Measurements from ENCODE around the gene PDE4D. TPM values are rescaled to one million over a fixed set of nuclear protein-coding genes. Genes with fewer than 3 reads are reported as not detected.

Gene PDE4D
- total and polyA plus RNA-seq, 10 of the 15 experiments (the other 5 are each of a cell fraction or from before 2014, with no cell fraction given), result 0.87 to 4.1 (median 2.2) TPM

- RAD21 ChIA-PET (ENCODE audit: unreplicated experiment), result no interaction called here
- intact Hi-C loops (cut with micrococcal nuclease; ENCODE audit: unreplicated experiment), result no loop called here
- no TSS peak for BruUV-seq (replicated peaks)
- no peaks in the 10 kb centered on the region for H3K9me3 ChIP-seq (replicated peaks; ENCODE audit: control insufficient read depth, insufficient read depth, low read length)
- POLR2A ChIA-PET, result interaction anchor here (0.6 kb wide), 1 partner anchor 606 kb away, joined by 3 read pairs; no protein-coding TSS in a partner anchor
- H3K9ac ChIP-seq (ENCODE audit: control insufficient read depth, insufficient read depth, low read length), result no peak overlapping the region
- H3K4me3 ChIP-seq, result no peak overlapping the region
- no peak overlapping the region for H3K27ac ChIP-seq (ENCODE audit: control insufficient read depth, insufficient read depth)
- no peaks in the 10 kb centered on the region for H4K20me1 ChIP-seq (ENCODE audit: control insufficient read depth, insufficient read depth)
- SMC1A ChIA-PET (ENCODE audit: uncharacterized antibody, unreplicated experiment), result interaction anchor here (0.9 kb wide), 1 partner anchor 16 kb away, joined by 4 read pairs; no protein-coding TSS in a partner anchor
- in situ Hi-C loops (cut with MboI), result no loop called here
- H3K27me3 ChIP-seq (replicated peaks in 1 of 2; ENCODE audit: control insufficient read depth in 2 of 2, insufficient read depth in 2 of 2, low read length in 1 of 2), result no peaks in the 10 kb centered on the region
- CTCF ChIA-PET, result interaction anchor here (0.7 to 0.8 kb wide), 2 partner anchors 72 to 120 kb away, joined by 3 read pairs; no protein-coding TSS in a partner anchor
- FAIRE-seq (no peak), ATAC-seq (no peak), DNase-seq (ENCODE audit: low read depth, low spot score) (no peak)
- no peak for TF ChIP-seq POU2F2 (IDR thresholded peaks at IDR 0.05; ENCODE audit: borderline replicate concordance, low read depth, low read length)
- no peak for TF ChIP-seq POLR2AphosphoS5 (IDR thresholded peaks at IDR 0.05; ENCODE audit: low read length)
- no peak for TF ChIP-seq HDAC2 (IDR thresholded peaks at IDR 0.05)
- no peak for TF ChIP-seq ZNF217 (IDR thresholded peaks at IDR 0.05)
- TF ChIP-seq, protein P1, sequence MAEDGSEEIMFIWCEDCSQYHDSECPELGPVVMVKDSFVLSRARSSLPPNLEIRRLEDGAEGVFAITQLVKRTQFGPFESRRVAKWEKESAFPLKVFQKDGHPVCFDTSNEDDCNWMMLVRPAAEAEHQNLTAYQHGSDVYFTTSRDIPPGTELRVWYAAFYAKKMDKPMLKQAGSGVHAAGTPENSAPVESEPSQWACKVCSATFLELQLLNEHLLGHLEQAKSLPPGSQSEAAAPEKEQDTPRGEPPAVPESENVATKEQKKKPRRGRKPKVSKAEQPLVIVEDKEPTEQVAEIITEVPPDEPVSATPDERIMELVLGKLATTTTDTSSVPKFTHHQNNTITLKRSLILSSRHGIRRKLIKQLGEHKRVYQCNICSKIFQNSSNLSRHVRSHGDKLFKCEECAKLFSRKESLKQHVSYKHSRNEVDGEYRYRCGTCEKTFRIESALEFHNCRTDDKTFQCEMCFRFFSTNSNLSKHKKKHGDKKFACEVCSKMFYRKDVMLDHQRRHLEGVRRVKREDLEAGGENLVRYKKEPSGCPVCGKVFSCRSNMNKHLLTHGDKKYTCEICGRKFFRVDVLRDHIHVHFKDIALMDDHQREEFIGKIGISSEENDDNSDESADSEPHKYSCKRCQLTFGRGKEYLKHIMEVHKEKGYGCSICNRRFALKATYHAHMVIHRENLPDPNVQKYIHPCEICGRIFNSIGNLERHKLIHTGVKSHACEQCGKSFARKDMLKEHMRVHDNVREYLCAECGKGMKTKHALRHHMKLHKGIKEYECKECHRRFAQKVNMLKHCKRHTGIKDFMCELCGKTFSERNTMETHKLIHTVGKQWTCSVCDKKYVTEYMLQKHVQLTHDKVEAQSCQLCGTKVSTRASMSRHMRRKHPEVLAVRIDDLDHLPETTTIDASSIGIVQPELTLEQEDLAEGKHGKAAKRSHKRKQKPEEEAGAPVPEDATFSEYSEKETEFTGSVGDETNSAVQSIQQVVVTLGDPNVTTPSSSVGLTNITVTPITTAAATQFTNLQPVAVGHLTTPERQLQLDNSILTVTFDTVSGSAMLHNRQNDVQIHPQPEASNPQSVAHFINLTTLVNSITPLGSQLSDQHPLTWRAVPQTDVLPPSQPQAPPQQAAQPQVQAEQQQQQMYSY (CRISPR knock-in tag; IDR thresholded peaks at IDR 0.05), result no peak
- no peak for TF ChIP-seq IRF4 (IDR thresholded peaks at IDR 0.05; ENCODE audit: low read depth, low read length)
- TF ChIP-seq YY1 (IDR thresholded peaks at IDR 0.05; ENCODE audit: low read depth, low read length), result no peak
- no peak for TF ChIP-seq FOXK2 (IDR thresholded peaks at IDR 0.05)
- TF ChIP-seq STAT3 (IDR thresholded peaks at IDR 0.05; ENCODE audit: low read depth, low read length), result no peak
- TF ChIP-seq, protein P2, sequence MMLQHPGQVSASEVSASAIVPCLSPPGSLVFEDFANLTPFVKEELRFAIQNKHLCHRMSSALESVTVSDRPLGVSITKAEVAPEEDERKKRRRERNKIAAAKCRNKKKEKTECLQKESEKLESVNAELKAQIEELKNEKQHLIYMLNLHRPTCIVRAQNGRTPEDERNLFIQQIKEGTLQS (IDR thresholded peaks at IDR 0.05; ENCODE audit: borderline replicate concordance, extremely low read depth, low read depth, low read length), result no peak
- TF ChIP-seq RAD21 (IDR thresholded peaks at IDR 0.05; ENCODE audit: insufficient read depth, low read depth, low read length), result no peak
- TF ChIP-seq, protein P3, sequence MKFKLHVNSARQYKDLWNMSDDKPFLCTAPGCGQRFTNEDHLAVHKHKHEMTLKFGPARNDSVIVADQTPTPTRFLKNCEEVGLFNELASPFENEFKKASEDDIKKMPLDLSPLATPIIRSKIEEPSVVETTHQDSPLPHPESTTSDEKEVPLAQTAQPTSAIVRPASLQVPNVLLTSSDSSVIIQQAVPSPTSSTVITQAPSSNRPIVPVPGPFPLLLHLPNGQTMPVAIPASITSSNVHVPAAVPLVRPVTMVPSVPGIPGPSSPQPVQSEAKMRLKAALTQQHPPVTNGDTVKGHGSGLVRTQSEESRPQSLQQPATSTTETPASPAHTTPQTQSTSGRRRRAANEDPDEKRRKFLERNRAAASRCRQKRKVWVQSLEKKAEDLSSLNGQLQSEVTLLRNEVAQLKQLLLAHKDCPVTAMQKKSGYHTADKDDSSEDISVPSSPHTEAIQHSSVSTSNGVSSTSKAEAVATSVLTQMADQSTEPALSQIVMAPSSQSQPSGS (IDR thresholded peaks at IDR 0.05; ENCODE audit: low read length), result no peak
- TF ChIP-seq POLR2AphosphoS2 (IDR thresholded peaks at IDR 0.05; ENCODE audit: low read depth, low read length), result no peak
- no peak for TF ChIP-seq ZNF622 (IDR thresholded peaks at IDR 0.05)
- TF ChIP-seq RCOR1 (conservative IDR thresholded peaks at IDR 0.05; ENCODE audit: low read depth, low read length), result no peak
- no peak for TF ChIP-seq NR2F1 (conservative IDR thresholded peaks at IDR 0.05)
- TF ChIP-seq, protein P4, sequence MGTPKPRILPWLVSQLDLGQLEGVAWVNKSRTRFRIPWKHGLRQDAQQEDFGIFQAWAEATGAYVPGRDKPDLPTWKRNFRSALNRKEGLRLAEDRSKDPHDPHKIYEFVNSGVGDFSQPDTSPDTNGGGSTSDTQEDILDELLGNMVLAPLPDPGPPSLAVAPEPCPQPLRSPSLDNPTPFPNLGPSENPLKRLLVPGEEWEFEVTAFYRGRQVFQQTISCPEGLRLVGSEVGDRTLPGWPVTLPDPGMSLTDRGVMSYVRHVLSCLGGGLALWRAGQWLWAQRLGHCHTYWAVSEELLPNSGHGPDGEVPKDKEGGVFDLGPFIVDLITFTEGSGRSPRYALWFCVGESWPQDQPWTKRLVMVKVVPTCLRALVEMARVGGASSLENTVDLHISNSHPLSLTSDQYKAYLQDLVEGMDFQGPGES (IDR thresholded peaks at IDR 0.05), result no peak
- no peak for TF ChIP-seq TAF1 (IDR thresholded peaks at IDR 0.05; ENCODE audit: borderline replicate concordance, low read depth, low read length)
- no peak for TF ChIP-seq E2F4 (IDR thresholded peaks at IDR 0.05; ENCODE audit: low read depth, low read length)
- TF ChIP-seq PML (IDR thresholded peaks at IDR 0.05; ENCODE audit: low read length), result no peak
- WGBS (ENCODE audit: insufficient coverage, insufficient replicate concordance, low lambda C conversion rate, missing lambda C conversion rate), result 40% methylated on average over 1 of the region's 1 CpG
- H3K4me1 ChIP-seq (ENCODE audit: control insufficient read depth, insufficient read depth, low read length), result no peaks in the 10 kb centered on the region
- no peaks in the 10 kb centered on the region for H3K36me3 ChIP-seq (ENCODE audit: control insufficient read depth in 2 of 2, insufficient read depth in 2 of 2, low read length in 1 of 2)
- H2AFZ ChIP-seq (ENCODE audit: control insufficient read depth, low read depth, low read length), result no peak overlapping the region
- no peak overlapping the region for H3K4me2 ChIP-seq (ENCODE audit: control insufficient read depth, insufficient read depth)
- no peaks in the 10 kb centered on the region for H3K79me2 ChIP-seq (ENCODE audit: control insufficient read depth, insufficient read depth, low read length)
These were observed 632.6 kb downstream of the PDE4D start for GRCh38 chr5:59260973-59261372.

Measured in GM12878 (cell line).